HepG2 (cell line): ENCODE results near the gene CRNN. TPM values are rescaled to one million over a fixed set of nuclear protein-coding genes. Genes with fewer than 3 reads are reported as not detected.

Experiments
- ATF3 ChIP-seq: sonication (generic); formaldehyde crosslinking; IDR thresholded peaks from 2 replicates; pipeline ENCODE4 v1.4.0; 2020; ENCODE audit warnings: missing genetic modification reagents
- CHD2 ChIP-seq: IDR thresholded peaks from 2 replicates; pipeline ENCODE4 v1.6.1; 2011; ENCODE audit warnings: low read depth, low read length, improper control_type of control experiment
- ELF1 ChIP-seq: sonication (generic); formaldehyde crosslinking; IDR thresholded peaks from 2 replicates; pipeline ENCODE4 v1.4.0; 2020; ENCODE audit warnings: missing genetic modification reagents
- FOXK2 ChIP-seq: fragments of 450-650 bp; IDR thresholded peaks from 2 replicates; pipeline ENCODE4 v1.6.1; 2016
- KLF16 ChIP-seq, 2 experiments: sonication (generic) in 1 of 2; formaldehyde crosslinking in 1 of 2; IDR thresholded peaks; 2 replicates each; pipeline versions ENCODE4 v1.6.1 to v1.8.0; 2016 to 2023; ENCODE audit warnings: missing genetic modification reagents in 2 of 2, missing compliant biosample characterization in 1 of 2
- MED13 ChIP-seq: sonication (generic); formaldehyde crosslinking; IDR thresholded peaks from 2 replicates; pipeline ENCODE4 v1.5.0; 2020; ENCODE audit warnings: missing genetic modification reagents
- ZFY ChIP-seq: sonication (generic); formaldehyde crosslinking; IDR thresholded peaks from 2 replicates; pipeline ENCODE4 v1.4.0; 2020; ENCODE audit warnings: missing genetic modification reagents
- ZNF280D ChIP-seq: sonication (generic); formaldehyde crosslinking; IDR thresholded peaks from 2 replicates; pipeline ENCODE4 v1.5.1; 2020; ENCODE audit warnings: mild to moderate bottlenecking, missing genetic modification reagents
- ZNF333 ChIP-seq: sonication (generic); formaldehyde crosslinking; IDR thresholded peaks from 2 replicates; pipeline ENCODE4 v1.4.0; 2020; ENCODE audit warnings: mild to moderate bottlenecking, missing genetic modification reagents, borderline replicate concordance
- ZNF577 ChIP-seq: sonication (generic); formaldehyde crosslinking; IDR thresholded peaks from 2 replicates; pipeline ENCODE4 v1.4.0; 2020; ENCODE audit warnings: mild to moderate bottlenecking, low read depth, missing genetic modification reagents, borderline replicate concordance
- polyA plus RNA-seq, 8 experiments: library from polyadenylated mRNA; depleted of rRNA in 3 of 8; stranded (reverse) in 7 of 8; unstranded in 1 of 8; fragments of >200 nt; fragmentation: Illumina TruSeq in 4 of 8; extraction: Trizol in 4 of 8; gene quantifications; 2 replicates each; pipeline versions ENCODE4 v1.2.1 to v1.2.3, GENCODE V29; 2011 to 2016; ENCODE audit warnings: low read depth in 4 of 8, missing spikeins in 1 of 8, mixed read lengths in 1 of 8; ENCODE audit not compliant: insufficient read depth in 1 of 8
- total RNA-seq, 5 experiments: library from RNA; depleted of rRNA; stranded (reverse); fragments of >200 nt; fragmentation: Illumina TruSeq; extraction: Trizol; gene quantifications; 2 replicates each; pipeline ENCODE4 v1.2.3, GENCODE V29; 2016; ENCODE audit warnings: low read depth in 1 of 5
- TF ChIP-seq, protein P1 (sequence below): sonication (generic); formaldehyde crosslinking; IDR thresholded peaks from 2 replicates; pipeline ENCODE4 v1.4.0; 2020; ENCODE audit warnings: missing genetic modification reagents
- TF ChIP-seq, protein P2 (sequence below): sonication (generic); formaldehyde crosslinking; IDR thresholded peaks from 2 replicates; pipeline ENCODE4 v1.5.1; 2020; ENCODE audit warnings: missing genetic modification reagents, mild to moderate bottlenecking, borderline replicate concordance
- TF ChIP-seq, protein P3 (sequence below): sonication (generic); formaldehyde crosslinking; IDR thresholded peaks from 2 replicates; pipeline ENCODE4 v1.4.0; 2020; ENCODE audit warnings: mild to moderate bottlenecking, missing genetic modification reagents
- TF ChIP-seq, protein P4 (sequence below): sonication (generic); formaldehyde crosslinking; IDR thresholded peaks from 2 replicates; pipeline ENCODE4 v1.5.1; 2020; ENCODE audit warnings: mild to moderate bottlenecking, missing genetic modification reagents, moderate library complexity

The CRNN gene
- total and polyA plus RNA-seq, 2 of the 13 experiments (the other 11 are each of a cell fraction or from before 2014, with no cell fraction given), result not detected

DNA sequence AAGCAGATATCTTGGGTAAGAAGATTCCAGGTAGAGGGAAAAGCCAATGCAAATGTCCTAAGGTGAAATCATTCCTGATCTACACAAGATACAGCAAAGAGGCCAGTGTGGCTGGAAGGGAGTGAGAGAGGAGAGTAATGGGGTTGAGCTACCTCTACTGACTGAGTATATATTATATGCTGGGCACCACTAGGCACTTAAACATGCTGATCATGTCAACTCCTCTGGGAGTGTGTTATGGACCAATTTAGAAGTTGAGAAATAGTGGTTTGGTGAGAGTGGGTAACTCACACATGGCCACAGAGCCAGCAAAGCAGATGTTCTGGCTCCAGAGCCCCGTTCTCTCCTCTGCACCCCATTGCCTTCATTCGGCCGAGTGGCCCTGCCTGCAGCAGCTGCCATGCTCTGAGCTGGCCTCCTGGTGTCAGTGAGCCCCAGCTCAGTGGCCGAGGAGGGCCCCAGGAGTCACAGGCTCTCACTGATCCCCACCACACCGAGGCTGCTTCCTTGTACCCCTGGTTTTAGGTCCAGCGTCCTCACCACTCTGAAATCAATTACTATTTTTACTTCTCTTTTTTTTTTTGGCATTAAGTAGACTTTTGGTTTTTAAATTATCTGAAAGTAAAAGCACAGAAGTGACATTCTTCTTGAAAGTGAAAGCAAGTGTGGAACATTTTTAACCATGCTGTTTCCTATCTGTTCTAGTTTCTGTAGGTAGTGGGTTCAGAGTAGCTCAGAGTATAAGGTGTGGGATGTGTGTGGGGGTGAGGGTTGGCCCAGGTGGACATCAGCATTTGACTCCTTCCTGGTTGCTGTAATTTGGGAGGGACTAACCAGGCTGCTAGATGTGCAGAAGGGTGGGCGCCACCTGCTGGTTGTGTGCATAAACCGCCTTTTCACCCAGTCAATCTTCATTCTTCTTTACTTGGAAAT lies 45.8 kb upstream of the CRNN start (continued):
- TF ChIP-seq ATF3 (CRISPR knock-in tag), result no peak
- TF ChIP-seq ZNF280D (CRISPR knock-in tag), result no peak
- no peak for TF ChIP-seq ZNF577 (CRISPR knock-in tag)
- TF ChIP-seq FOXK2, result no peak
- TF ChIP-seq, protein P1, sequence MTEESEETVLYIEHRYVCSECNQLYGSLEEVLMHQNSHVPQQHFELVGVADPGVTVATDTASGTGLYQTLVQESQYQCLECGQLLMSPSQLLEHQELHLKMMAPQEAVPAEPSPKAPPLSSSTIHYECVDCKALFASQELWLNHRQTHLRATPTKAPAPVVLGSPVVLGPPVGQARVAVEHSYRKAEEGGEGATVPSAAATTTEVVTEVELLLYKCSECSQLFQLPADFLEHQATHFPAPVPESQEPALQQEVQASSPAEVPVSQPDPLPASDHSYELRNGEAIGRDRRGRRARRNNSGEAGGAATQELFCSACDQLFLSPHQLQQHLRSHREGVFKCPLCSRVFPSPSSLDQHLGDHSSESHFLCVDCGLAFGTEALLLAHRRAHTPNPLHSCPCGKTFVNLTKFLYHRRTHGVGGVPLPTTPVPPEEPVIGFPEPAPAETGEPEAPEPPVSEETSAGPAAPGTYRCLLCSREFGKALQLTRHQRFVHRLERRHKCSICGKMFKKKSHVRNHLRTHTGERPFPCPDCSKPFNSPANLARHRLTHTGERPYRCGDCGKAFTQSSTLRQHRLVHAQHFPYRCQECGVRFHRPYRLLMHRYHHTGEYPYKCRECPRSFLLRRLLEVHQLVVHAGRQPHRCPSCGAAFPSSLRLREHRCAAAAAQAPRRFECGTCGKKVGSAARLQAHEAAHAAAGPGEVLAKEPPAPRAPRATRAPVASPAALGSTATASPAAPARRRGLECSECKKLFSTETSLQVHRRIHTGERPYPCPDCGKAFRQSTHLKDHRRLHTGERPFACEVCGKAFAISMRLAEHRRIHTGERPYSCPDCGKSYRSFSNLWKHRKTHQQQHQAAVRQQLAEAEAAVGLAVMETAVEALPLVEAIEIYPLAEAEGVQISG (CRISPR knock-in tag), result peak; percentile 76
- TF ChIP-seq MED13 (CRISPR knock-in tag), result no peak
- TF ChIP-seq, protein P2, sequence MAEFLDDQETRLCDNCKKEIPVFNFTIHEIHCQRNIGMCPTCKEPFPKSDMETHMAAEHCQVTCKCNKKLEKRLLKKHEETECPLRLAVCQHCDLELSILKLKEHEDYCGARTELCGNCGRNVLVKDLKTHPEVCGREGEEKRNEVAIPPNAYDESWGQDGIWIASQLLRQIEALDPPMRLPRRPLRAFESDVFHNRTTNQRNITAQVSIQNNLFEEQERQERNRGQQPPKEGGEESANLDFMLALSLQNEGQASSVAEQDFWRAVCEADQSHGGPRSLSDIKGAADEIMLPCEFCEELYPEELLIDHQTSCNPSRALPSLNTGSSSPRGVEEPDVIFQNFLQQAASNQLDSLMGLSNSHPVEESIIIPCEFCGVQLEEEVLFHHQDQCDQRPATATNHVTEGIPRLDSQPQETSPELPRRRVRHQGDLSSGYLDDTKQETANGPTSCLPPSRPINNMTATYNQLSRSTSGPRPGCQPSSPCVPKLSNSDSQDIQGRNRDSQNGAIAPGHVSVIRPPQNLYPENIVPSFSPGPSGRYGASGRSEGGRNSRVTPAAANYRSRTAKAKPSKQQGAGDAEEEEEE (CRISPR knock-in tag), result no peak
- TF ChIP-seq, protein P3, sequence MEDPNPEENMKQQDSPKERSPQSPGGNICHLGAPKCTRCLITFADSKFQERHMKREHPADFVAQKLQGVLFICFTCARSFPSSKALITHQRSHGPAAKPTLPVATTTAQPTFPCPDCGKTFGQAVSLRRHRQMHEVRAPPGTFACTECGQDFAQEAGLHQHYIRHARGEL (CRISPR knock-in tag), result no peak
- TF ChIP-seq, protein P4, sequence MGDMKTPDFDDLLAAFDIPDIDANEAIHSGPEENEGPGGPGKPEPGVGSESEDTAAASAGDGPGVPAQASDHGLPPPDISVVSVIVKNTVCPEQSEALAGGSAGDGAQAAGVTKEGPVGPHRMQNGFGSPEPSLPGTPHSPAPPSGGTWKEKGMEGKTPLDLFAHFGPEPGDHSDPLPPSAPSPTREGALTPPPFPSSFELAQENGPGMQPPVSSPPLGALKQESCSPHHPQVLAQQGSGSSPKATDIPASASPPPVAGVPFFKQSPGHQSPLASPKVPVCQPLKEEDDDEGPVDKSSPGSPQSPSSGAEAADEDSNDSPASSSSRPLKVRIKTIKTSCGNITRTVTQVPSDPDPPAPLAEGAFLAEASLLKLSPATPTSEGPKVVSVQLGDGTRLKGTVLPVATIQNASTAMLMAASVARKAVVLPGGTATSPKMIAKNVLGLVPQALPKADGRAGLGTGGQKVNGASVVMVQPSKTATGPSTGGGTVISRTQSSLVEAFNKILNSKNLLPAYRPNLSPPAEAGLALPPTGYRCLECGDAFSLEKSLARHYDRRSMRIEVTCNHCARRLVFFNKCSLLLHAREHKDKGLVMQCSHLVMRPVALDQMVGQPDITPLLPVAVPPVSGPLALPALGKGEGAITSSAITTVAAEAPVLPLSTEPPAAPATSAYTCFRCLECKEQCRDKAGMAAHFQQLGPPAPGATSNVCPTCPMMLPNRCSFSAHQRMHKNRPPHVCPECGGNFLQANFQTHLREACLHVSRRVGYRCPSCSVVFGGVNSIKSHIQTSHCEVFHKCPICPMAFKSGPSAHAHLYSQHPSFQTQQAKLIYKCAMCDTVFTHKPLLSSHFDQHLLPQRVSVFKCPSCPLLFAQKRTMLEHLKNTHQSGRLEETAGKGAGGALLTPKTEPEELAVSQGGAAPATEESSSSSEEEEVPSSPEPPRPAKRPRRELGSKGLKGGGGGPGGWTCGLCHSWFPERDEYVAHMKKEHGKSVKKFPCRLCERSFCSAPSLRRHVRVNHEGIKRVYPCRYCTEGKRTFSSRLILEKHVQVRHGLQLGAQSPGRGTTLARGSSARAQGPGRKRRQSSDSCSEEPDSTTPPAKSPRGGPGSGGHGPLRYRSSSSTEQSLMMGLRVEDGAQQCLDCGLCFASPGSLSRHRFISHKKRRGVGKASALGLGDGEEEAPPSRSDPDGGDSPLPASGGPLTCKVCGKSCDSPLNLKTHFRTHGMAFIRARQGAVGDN (CRISPR knock-in tag), result peak; percentile 34; the same call in 1 of the 2 replicates
- no peak for TF ChIP-seq ZNF333 (CRISPR knock-in tag)
- TF ChIP-seq ZFY (CRISPR knock-in tag), result peak; percentile 37; the same call in 1 of the 2 replicates
- no peak for TF ChIP-seq CHD2
- TF ChIP-seq KLF16 (CRISPR knock-in tag; IDR thresholded peaks at IDR 0.05), result no peak
- 0 out of 2 replicates have a peak, but pooled peaks have one; percentile 32 for TF ChIP-seq ELF1 (CRISPR knock-in tag)
